ENCODE results near the gene NPR3. TPM values are rescaled to one million over a fixed set of nuclear protein-coding genes. Genes with fewer than 3 reads are reported as not detected.

Gene NPR3
- total and polyA plus RNA-seq, 2 experiments from 2014 or later, result 0.07 to 0.15 TPM

DNA sequence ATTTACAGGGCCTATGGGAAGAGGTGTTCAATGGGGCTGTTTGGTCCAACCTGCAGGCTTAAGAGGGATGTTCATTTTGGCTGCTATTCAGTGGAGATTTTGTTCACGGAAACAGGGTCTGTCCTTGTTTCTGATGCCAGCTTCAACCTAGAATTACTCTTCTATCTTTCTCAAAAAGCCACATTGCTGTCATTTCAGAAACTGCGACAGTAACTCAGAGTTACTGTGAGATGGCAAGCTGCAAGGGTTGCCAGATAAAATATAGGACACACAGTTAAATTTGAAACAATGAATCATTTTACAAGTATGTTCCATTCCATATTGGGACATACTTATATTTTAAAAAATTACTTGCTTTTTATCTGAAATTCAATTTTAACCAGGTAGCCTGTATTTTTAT lies 128.0 kb downstream of the NPR3 start:
- H3K27me3 ChIP-seq (ENCODE audit: insufficient read depth), result no peaks in the 10 kb centered on the region
- no peaks in the 10 kb centered on the region for H3K4me1 Mint-ChIP-seq
- no peak overlapping the region for H3K27ac ChIP-seq (ENCODE audit: low read depth)
- H3K9me3 Mint-ChIP-seq, result no peaks in the 10 kb centered on the region
- H3K27ac Mint-ChIP-seq, result no peak overlapping the region
- no peaks in the 10 kb centered on the region for H3K79me2 ChIP-seq (replicated peaks; ENCODE audit: insufficient read depth)
- DNase-seq (ENCODE audit: low spot score) (no peak), ATAC-seq (no peak)
- no peaks in the 10 kb centered on the region for H3F3A ChIP-seq (replicated peaks; ENCODE audit: low read depth)
- H3K9me2 ChIP-seq (ENCODE audit: insufficient read depth), result peaks cover 3% of the 10 kb centered on the region; the same call in 1 of the 2 replicates
- no peaks in the 10 kb centered on the region for H4K20me1 ChIP-seq (replicated peaks; ENCODE audit: insufficient read depth)
- TF ChIP-seq NANOG (IDR thresholded peaks at IDR 0.05; ENCODE audit: borderline replicate concordance) (no peak), POLR2AphosphoS5 (IDR thresholded peaks at IDR 0.05; ENCODE audit: low read depth) (no peak), ZNF114 (CRISPR knock-in tag; IDR thresholded peaks at IDR 0.05) (no peak), EZH2 (IDR thresholded peaks at IDR 0.05; ENCODE audit: low read depth, unreplicated experiment) (no peak), ZNF331 (CRISPR knock-in tag; IDR thresholded peaks at IDR 0.05; ENCODE audit: low read depth) (no peak), EZH2phosphoT487 (IDR thresholded peaks at IDR 0.05; ENCODE audit: unreplicated experiment) (no peak), STAT1 (IDR thresholded peaks at IDR 0.05; ENCODE audit: unreplicated experiment) (no peak), JUNB (IDR thresholded peaks at IDR 0.05; ENCODE audit: unreplicated experiment) (no peak), CREB1 (CRISPR knock-in tag; IDR thresholded peaks at IDR 0.05; ENCODE audit: low read depth) (no peak)
- TF ChIP-seq, protein P1, sequence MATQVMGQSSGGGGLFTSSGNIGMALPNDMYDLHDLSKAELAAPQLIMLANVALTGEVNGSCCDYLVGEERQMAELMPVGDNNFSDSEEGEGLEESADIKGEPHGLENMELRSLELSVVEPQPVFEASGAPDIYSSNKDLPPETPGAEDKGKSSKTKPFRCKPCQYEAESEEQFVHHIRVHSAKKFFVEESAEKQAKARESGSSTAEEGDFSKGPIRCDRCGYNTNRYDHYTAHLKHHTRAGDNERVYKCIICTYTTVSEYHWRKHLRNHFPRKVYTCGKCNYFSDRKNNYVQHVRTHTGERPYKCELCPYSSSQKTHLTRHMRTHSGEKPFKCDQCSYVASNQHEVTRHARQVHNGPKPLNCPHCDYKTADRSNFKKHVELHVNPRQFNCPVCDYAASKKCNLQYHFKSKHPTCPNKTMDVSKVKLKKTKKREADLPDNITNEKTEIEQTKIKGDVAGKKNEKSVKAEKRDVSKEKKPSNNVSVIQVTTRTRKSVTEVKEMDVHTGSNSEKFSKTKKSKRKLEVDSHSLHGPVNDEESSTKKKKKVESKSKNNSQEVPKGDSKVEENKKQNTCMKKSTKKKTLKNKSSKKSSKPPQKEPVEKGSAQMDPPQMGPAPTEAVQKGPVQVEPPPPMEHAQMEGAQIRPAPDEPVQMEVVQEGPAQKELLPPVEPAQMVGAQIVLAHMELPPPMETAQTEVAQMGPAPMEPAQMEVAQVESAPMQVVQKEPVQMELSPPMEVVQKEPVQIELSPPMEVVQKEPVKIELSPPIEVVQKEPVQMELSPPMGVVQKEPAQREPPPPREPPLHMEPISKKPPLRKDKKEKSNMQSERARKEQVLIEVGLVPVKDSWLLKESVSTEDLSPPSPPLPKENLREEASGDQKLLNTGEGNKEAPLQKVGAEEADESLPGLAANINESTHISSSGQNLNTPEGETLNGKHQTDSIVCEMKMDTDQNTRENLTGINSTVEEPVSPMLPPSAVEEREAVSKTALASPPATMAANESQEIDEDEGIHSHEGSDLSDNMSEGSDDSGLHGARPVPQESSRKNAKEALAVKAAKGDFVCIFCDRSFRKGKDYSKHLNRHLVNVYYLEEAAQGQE (IDR thresholded peaks at IDR 0.05; ENCODE audit: unreplicated experiment), result no peak
- TF ChIP-seq, protein P2, sequence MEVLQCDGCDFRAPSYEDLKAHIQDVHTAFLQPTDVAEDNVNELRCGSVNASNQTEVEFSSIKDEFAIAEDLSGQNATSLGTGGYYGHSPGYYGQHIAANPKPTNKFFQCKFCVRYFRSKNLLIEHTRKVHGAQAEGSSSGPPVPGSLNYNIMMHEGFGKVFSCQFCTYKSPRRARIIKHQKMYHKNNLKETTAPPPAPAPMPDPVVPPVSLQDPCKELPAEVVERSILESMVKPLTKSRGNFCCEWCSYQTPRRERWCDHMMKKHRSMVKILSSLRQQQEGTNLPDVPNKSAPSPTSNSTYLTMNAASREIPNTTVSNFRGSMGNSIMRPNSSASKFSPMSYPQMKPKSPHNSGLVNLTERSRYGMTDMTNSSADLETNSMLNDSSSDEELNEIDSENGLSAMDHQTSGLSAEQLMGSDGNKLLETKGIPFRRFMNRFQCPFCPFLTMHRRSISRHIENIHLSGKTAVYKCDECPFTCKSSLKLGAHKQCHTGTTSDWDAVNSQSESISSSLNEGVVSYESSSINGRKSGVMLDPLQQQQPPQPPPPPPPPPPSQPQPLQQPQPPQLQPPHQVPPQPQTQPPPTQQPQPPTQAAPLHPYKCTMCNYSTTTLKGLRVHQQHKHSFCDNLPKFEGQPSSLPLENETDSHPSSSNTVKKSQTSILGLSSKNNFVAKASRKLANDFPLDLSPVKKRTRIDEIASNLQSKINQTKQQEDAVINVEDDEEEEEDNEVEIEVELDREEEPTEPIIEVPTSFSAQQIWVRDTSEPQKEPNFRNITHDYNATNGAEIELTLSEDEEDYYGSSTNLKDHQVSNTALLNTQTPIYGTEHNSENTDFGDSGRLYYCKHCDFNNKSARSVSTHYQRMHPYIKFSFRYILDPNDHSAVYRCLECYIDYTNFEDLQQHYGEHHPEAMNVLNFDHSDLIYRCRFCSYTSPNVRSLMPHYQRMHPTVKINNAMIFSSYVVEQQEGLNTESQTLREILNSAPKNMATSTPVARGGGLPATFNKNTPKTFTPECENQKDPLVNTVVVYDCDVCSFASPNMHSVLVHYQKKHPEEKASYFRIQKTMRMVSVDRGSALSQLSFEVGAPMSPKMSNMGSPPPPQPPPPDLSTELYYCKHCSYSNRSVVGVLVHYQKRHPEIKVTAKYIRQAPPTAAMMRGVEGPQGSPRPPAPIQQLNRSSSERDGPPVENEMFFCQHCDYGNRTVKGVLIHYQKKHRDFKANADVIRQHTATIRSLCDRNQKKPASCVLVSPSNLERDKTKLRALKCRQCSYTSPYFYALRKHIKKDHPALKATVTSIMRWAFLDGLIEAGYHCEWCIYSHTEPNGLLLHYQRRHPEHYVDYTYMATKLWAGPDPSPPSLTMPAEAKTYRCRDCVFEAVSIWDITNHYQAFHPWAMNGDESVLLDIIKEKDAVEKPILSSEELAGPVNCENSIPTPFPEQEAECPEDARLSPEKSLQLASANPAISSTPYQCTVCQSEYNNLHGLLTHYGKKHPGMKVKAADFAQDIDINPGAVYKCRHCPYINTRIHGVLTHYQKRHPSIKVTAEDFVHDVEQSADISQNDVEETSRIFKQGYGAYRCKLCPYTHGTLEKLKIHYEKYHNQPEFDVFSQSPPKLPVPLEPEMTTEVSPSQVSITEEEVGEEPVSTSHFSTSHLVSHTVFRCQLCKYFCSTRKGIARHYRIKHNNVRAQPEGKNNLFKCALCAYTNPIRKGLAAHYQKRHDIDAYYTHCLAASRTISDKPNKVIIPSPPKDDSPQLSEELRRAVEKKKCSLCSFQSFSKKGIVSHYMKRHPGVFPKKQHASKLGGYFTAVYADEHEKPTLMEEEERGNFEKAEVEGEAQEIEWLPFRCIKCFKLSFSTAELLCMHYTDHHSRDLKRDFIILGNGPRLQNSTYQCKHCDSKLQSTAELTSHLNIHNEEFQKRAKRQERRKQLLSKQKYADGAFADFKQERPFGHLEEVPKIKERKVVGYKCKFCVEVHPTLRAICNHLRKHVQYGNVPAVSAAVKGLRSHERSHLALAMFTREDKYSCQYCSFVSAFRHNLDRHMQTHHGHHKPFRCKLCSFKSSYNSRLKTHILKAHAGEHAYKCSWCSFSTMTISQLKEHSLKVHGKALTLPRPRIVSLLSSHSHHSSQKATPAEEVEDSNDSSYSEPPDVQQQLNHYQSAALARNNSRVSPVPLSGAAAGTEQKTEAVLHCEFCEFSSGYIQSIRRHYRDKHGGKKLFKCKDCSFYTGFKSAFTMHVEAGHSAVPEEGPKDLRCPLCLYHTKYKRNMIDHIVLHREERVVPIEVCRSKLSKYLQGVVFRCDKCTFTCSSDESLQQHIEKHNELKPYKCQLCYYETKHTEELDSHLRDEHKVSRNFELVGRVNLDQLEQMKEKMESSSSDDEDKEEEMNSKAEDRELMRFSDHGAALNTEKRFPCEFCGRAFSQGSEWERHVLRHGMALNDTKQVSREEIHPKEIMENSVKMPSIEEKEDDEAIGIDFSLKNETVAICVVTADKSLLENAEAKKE (CRISPR knock-in tag; IDR thresholded peaks at IDR 0.05), result no peak
- TF ChIP-seq, protein P3, sequence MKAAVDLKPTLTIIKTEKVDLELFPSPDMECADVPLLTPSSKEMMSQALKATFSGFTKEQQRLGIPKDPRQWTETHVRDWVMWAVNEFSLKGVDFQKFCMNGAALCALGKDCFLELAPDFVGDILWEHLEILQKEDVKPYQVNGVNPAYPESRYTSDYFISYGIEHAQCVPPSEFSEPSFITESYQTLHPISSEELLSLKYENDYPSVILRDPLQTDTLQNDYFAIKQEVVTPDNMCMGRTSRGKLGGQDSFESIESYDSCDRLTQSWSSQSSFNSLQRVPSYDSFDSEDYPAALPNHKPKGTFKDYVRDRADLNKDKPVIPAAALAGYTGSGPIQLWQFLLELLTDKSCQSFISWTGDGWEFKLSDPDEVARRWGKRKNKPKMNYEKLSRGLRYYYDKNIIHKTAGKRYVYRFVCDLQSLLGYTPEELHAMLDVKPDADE (IDR thresholded peaks at IDR 0.05), result no peak
- TF ChIP-seq, protein P4, sequence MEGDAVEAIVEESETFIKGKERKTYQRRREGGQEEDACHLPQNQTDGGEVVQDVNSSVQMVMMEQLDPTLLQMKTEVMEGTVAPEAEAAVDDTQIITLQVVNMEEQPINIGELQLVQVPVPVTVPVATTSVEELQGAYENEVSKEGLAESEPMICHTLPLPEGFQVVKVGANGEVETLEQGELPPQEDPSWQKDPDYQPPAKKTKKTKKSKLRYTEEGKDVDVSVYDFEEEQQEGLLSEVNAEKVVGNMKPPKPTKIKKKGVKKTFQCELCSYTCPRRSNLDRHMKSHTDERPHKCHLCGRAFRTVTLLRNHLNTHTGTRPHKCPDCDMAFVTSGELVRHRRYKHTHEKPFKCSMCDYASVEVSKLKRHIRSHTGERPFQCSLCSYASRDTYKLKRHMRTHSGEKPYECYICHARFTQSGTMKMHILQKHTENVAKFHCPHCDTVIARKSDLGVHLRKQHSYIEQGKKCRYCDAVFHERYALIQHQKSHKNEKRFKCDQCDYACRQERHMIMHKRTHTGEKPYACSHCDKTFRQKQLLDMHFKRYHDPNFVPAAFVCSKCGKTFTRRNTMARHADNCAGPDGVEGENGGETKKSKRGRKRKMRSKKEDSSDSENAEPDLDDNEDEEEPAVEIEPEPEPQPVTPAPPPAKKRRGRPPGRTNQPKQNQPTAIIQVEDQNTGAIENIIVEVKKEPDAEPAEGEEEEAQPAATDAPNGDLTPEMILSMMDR (conservative IDR thresholded peaks at IDR 0.05; ENCODE audit: low read depth in 2 of 2), result no peak
- no peak overlapping the region for H3K4me3 ChIP-seq
- H3K36me3 ChIP-seq (ENCODE audit: insufficient read depth), result no peaks in the 10 kb centered on the region
- no peak overlapping the region for H3K4me2 ChIP-seq
- H3K4me1 ChIP-seq (ENCODE audit: insufficient read depth), result no peaks in the 10 kb centered on the region
- no peaks in the 10 kb centered on the region for H3K27me3 Mint-ChIP-seq (ENCODE audit: insufficient read depth, low read depth, poor library complexity)
- H3K4me3 Mint-ChIP-seq, result no peak overlapping the region
- H2AFZ ChIP-seq, result no peak overlapping the region
- H3K36me3 Mint-ChIP-seq (ENCODE audit: low read depth), result no peaks in the 10 kb centered on the region

Measured in GM23338 (cell line).